Activated CD4-positive, CD25-positive, alpha-beta regulatory T cell treated with anti-CD3 and anti-CD28 coated beads, Interleukin-2, amount 50 U/mL, for 16 hours (primary cell): ENCODE results near the gene BABAM2.

Source experiments
- DNase-seq: peaks from one replicate; pipeline ENCODE4 v3.0.0-alpha.2; 2020; ENCODE audit warnings: low read depth, low spot score

BABAM2 gene

GRCh38 chr2:28311660-28312249, 421.2 kb downstream of the BABAM2 start:
- DNase-seq = no peak

GRCh38 chr2:28312307-28313219, 422.0 kb downstream of the BABAM2 start:
- no peak for DNase-seq

- no peak for DNase-seq
Measured at GRCh38 chr2:28313220-28313784, 422.8 kb downstream of the BABAM2 start.

GRCh38 chr2:28314968-28315367, 424.4 kb downstream of the BABAM2 start:
- DNase-seq = no peak

GRCh38 chr2:28316546-28317335, 426.2 kb downstream of the BABAM2 start:
- no peak for DNase-seq

GRCh38 chr2:28317390-28317789, 426.9 kb downstream of the BABAM2 start:
- DNase-seq = no peak

GRCh38 chr2:28318023-28318422, 427.5 kb downstream of the BABAM2 start:
- no peak for DNase-seq

GRCh38 chr2:28318462-28319117, 428.1 kb downstream of the BABAM2 start:
- no peak for DNase-seq

GRCh38 chr2:28319118-28320008, 428.8 kb downstream of the BABAM2 start:
- no peak for DNase-seq

GRCh38 chr2:28320009-28320365, 429.5 kb downstream of the BABAM2 start:
- no peak for DNase-seq

- DNase-seq = no peak
Measured at GRCh38 chr2:28320371-28320770, 429.8 kb downstream of the BABAM2 start.

- no peak for DNase-seq
Measured at GRCh38 chr2:28321426-28321825, 430.9 kb downstream of the BABAM2 start.

GRCh38 chr2:28322051-28322450, 431.5 kb downstream of the BABAM2 start:
- no peak for DNase-seq

GRCh38 chr2:28322456-28322855, 431.9 kb downstream of the BABAM2 start:
- DNase-seq = no peak

GRCh38 chr2:28322981-28323396, 432.5 kb downstream of the BABAM2 start:
- no peak for DNase-seq

GRCh38 chr2:28325173-28325566, 434.6 kb downstream of the BABAM2 start:
- no peak for DNase-seq

GRCh38 chr2:28325567-28326468, 435.3 kb downstream of the BABAM2 start:
- DNase-seq = no peak

GRCh38 chr2:28326469-28326805, 435.9 kb downstream of the BABAM2 start:
- DNase-seq = no peak

GRCh38 chr2:28326881-28327505, 436.5 kb downstream of the BABAM2 start:
- DNase-seq = no peak
